Measurements from ENCODE around the gene TMEM53. TPM values are rescaled to one million over a fixed set of nuclear protein-coding genes. Genes with fewer than 3 reads are reported as not detected.
"Not testable (repeated sequence)": the region's sequence is repeated elsewhere in the genome, so short reads cannot be mapped to it uniquely, and the experiment has no call there.

The TMEM53 gene
- total RNA-seq, 1 donor from 2014 or later: 12.5 TPM

DNA sequence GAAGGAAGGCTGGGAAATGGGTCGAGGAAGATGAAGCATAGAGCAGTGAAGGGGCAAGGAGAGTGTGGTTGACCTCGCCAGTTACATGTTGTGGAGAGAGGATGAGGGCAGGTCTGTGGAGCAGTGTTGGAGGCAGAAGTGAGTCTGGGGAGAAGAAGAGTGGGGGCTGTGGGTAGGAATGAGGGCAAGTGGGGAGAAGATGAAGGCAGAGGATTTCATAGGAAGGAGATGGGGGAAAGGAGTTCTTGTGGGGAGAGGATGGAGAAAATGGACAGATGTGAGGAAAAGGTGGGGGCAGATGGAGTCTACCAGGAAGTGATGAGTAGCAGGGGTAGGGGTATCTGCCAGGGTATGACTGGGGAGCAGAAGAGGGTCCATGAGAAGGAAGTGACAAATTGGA lies 3.8 kb upstream of the TMEM53 start:
- DNase-seq (ENCODE audit: low spot score) (peak; percentile 2), ATAC-seq (no peak)
- intact Hi-C loops (cut with DNase I): no loop called here

DNA sequence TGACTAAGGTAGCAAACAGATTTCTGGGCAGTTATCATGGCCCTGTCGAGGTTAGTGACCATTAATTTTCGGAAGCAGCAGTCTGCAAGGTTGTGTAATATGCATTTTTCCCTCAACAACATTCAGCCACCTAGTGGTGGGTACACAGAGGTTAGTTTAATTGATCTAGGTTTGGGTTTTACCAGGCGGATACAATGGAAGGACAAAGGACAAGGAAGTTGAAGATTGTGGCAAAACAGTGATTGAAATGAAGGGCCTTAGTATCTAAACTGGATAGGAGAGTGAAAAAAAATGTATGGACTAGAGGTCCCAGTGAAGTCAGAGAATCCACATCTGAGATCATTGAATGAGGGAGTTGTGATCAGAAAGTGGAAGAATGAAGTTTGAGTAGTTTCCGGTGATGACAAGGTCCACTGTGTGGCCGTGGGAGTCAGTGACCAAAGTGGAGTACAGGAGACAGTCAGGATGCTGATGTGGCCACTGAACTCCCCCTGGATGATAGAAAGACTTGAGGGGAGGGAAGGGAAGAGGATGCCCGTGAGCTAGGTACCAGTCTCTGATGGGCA lies 3.0 kb upstream of the TMEM53 start:
- intact Hi-C loops (cut with DNase I): no loop called here
- ATAC-seq (no peak), DNase-seq (ENCODE audit: low spot score) (peak; percentile 43)

DNA sequence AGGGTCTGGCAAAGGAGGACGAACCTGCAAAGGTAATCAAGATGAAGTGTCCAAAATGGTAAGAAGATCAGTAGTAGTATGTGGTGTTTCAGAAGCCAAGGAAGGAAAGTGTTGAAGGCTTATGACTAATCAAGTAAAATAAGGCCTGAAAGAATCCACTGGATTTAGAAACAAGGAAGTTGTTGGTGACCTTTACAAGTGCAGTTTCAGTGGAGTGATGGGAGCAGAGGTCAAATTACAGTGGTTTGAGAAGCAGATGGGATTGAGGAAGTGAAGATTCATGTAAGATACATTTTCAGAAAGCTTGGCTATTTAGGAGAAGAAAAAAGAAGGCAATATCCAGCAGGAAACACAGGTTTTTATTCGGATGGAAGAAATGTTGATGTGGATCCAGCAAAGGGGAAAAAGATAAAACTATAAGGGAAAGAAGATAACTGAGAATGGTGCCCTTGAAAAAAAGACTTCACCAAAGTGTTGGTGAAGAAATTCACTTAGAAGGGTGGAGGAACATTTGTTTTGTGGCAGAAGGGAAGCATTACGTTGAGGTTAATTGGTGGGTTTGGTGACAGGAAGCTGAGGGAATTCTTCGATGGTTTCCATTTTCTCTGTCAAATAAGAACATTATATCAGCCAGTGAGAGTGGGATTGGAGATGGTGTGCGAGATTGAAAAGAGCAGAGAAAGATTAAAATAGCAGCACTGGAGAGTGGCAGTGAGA lies 2.4 kb upstream of the TMEM53 start:
- intact Hi-C loops (cut with DNase I): no loop called here
- no peak for ATAC-seq
- DNase-seq (ENCODE audit: low spot score): no peak

DNA sequence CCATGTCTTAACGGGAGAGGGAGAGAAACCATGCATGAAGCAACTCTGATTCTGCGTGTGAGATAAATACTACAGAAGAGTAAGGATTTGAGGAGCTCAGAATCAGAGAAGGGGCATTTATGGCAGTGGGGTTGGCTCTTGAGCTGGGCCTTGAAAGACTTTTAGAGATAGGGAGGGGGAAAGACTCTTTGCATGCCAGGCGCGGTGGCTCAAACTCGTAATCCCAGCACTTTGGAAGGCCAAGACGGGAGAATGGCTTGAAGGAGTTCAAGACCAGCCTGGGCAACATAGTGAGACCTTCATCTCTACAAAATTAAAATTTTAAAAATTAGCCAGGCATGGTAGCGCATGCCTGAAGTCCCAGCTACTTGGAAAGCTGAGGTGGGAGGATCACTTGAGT lies 905 bp upstream of the TMEM53 start:
- DNase-seq (ENCODE audit: low spot score) (peak; percentile 54), ATAC-seq (no peak)
- intact Hi-C loops (cut with DNase I): no loop called here

DNA sequence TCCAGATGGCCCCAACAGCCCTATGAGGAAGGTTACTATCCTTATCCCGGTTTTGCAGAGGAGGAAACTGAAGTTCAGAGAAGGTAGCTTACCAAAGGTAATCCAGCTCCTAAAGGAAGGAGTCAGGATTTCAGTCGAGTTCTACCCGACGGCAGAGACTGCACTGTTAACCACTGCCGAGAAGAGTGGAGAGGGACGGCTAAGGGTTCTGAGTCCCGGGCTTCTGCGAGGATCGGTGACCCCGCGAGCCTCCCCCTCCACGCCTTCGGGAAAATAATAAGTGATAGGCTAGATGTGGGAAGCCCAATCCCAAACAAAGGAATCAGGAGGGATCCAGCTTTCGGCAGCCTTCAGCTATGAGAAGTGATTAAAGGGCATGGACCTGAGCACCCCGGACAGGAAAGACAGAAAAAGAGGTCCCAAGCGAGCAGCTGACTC lies 587 bp downstream of the TMEM53 start:
- DNase-seq (ENCODE audit: low spot score) (no peak), ATAC-seq (peak; percentile 2)
- intact Hi-C loops (cut with DNase I): no loop called here

DNA sequence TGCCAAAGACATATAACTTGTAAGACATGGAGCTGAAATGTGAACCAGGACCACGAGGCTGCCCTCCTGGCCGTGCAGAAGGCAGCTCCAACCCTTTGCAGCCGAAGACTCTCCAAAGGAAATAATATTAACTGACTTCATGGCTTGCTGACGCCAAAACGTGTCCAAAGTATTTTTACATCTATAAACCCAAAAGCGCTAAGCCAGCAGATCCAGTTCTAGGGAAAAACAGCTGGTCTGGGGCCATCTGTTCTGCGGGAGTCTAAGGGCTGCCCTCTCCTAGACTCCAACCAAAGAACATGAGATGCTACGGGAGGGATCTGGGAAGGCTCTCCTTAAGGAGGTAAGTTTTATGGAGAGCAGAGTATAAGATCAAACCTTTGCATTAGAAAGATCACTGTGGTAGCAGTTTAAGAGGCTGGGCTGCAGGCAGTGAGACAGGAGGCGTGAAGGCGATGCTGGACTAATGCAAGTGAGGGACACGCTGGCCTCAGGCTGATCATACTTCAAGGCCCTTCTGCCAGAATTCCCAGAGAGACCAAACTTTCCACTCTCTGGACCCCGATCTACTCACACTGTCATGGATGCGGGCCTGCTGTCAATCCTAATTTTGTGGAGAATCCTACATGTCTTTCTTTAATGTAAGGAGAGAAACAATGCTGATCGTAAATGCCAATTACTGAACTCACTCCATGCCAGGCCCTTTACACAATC lies 1.2 kb downstream of the TMEM53 start:
- ATAC-seq (no peak), DNase-seq (ENCODE audit: low spot score) (peak; percentile 56)
- intact Hi-C loops (cut with DNase I): no loop called here

DNA sequence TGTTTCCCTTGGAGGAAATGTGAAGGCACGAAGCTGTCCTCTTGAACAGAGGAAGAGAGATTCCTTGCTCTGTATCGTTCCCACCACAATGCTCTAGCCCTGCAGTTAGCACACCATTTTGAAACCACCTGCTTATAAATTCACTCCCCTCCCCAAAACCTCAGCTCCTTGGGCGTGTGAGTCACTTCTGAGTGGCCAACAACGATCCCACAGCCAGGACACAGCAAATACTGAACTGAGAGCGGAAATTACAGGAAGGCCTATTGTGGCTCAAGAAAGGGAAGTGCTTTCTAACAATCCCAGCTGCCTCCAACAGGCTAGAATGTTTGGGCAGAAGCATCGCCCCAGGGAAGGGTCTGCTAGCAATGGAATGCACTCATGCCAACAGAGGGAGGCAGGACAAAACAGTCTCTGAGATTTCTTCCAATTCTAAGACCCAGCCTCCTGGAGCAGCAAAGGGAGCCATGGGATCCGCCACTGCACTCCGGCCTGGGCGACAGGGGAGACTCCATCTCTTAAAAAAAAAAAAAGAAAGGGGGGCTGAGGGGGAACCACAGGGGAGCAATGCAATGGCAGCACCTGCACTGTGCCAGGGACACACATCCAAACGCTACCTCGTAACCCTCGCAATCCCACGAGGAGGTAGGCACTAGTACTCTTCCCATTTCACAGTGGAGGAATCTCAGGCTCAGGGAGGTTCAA lies 1.9 kb downstream of the TMEM53 start:
- intact Hi-C loops (cut with DNase I): no loop called here
- ATAC-seq (no peak), DNase-seq (ENCODE audit: low spot score) (peak; percentile 56)

DNA sequence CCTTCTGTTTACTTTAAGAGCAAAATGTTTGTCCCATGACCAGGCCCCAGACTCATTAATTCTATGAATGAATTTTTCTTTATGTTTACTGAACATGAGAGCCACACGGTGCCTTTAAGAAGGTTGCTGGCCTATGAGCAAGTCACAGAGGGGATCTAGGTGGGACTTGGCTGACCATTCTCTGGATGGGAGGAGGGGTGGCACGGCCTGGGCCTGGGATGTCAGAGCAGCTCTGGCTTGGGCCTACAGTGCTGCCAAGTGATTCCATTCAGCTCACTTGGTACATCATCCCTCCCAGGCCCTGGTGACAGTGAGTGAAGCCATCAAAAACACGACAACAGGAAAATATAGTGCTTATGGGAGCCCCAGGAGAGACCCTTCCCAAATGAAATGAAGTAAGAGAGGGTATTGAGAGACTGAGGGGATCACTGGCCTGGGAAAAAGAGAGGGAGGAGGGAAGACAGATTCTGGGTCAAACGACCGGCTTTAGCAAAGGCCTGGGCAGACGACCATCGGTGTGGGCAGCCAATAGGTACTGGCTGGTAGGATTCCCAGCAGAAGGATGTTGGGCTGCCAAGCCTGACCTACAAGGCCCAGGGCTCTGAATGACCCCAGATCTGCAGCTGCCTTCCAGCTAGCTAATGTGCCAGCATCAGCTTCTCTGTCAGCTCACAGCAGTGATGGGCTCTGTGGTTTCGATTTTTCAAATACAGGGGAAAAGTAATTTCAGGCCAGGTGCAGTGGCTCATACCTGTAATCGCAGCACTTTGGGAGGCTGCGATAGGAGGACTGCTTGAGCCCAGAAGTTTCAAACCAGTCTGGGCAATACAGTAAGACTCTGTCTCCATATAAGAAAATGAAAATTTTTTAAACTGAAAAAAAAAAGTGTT lies 3.3 kb downstream of the TMEM53 start:
- DNase-seq (ENCODE audit: low spot score) (peak; percentile 54), ATAC-seq (no peak)
- intact Hi-C loops (cut with DNase I): no loop called here

DNA sequence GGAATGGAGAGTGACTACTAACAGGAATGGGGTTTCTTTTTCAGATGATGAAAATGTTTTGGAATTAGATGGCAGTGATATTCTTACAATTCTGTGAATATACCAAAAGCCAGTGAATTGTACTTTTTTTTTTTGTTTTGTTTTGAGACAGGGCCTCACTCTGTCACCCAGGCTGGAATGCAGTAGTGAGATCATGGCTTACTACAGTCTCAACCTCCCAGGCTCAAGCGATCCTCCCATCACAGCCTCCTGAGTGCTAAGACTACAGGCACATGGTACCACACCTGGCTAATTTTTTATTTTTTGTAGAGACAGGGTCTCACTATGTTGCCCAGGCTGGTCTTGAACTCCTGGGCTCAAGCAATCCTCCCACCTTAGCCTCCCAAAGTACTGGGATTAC lies 7.6 kb downstream of the TMEM53 start:
- ATAC-seq; DNase-seq (ENCODE audit: low spot score); intact Hi-C loops (cut with DNase I): not testable (repeated sequence)

DNA sequence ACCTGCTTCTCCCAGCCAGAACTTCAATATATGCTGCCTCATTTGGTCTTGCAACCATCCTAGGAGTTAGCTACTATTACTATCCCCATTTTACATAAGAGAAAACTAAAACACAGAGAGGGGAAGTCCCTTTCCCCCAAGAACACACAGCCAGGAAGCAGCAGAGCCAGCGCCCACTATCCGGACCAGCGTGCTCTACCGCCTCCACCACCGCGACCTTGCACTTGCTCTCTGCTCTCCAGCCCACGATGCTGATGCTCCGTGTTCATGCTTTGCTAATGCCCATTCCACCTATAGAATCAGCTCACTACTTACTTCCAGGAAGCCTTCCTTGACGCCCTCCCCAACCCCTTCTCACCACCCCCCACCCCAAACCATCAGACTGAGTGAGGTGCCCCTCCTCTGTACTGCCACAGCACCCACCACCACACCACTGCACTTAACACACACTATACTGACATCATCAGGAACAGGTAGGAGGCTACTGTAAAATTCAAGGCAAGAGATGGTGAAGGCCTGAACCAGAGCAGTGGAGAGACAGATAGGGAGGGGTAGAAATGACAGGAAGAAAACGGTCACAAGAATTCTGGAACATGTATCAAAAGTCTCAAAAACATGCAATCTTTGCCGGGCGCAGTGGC lies 9.4 kb downstream of the TMEM53 start:
- no peak for ATAC-seq
- DNase-seq (ENCODE audit: low spot score): no peak
- intact Hi-C loops (cut with DNase I): no loop called here

DNA sequence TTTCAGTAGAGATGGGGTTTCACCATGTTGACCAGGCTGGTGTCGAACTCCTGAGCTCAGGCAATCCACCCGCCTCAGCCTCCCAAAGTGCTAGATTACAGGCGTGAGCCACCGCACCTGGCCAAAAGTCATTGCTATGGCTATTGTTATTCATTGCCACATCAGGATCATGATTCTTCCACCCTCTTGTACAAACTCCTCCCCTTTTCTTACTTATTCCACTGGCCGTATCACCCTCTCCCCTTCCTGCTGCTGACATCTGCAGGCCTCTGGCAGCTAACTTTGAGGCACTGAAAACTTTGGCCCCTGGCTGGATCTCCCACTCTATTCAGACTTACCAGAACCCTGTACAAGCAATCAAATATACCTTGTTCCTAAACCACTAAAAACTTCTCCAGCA lies 10.9 kb downstream of the TMEM53 start:
- ATAC-seq: no peak
- DNase-seq (ENCODE audit: low spot score): no peak
- intact Hi-C loops (cut with DNase I): no loop called here

DNA sequence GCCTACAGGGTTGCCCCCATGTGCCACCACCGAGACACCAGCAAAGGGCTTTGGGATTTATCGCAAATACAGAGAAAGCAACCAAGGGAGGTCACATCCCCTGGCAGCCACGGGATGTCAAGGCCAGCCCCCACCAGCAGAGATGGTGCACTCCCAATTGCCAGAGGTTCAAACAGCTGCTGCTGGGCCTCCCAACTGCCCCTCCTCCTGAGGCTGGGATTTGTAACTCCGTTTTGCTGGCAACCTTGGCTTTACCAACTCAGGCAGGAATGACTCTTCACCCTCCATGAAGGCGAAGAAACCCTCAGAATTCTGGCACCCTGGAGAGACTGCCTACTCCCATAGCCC lies 11.6 kb downstream of the TMEM53 start:
- intact Hi-C loops (cut with DNase I): no loop called here
- DNase-seq (ENCODE audit: low spot score): no peak
- ATAC-seq: no peak

DNA sequence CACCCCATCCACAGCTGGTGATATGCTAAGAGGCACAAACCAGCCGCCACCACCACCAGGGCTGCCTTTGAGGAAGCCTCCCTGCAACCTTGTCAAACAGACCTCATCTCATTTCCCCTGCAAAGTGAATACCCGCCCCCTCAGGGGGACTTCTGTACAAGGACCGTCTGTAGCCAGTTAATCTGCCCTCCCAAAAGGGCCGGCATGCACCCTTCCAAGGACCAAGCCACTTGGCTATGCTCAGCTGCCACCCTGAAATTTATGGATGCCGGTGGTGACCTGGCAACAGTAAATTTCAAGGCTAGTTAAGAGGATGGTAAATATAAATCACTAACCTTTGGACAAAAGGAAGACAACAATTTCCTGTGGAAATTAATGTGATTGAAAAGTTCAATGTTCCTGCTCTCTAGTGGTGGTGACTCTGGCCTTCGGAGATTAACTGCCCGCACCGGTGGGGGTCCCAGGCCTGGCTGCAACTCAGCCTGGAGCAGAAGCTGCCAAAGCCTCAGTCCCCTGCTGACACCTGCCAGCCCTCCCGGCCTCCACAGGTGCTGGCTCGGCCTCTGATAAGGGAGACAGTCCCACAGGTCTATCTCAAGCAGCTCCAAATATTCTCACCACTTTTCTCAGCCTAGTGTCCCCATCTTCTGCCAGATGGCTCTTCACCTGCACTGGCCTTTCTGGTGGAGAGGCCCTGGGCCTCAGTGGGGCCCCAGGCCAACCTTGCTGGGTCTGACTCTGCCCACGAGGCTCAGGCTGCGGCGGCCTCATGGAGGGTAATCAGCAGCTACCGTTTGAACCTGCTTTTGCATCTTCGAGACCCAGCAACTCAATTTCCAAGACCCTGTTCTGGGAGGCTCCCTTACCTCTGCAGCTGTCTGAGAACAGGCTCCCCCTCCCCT lies 12.2 kb downstream of the TMEM53 start:
- intact Hi-C loops (cut with DNase I): no loop called here
- no peak for DNase-seq (ENCODE audit: low spot score)
- no peak for ATAC-seq

DNA sequence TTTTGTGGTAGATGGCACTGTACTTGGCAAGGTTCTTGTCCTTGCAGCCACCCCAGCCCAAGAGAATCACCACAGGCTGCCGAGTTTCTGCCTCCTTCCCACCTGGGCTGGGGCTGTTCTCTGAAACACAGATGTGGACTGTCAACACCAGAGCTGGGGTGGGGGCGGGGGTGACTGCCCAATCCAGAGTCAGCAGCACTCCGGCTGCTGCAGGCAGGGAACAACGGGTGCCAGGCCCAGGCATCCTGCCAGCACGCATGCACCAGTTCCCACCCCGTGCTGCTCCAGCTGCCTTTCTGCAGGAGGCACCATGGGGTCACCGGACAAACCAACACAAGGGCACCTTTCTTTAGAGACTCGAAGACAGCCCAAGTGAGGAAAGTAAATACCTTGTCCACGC lies 14.1 kb downstream of the TMEM53 start:
- intact Hi-C loops (cut with DNase I): no loop called here
- no peak for DNase-seq (ENCODE audit: low spot score)
- ATAC-seq: peak; percentile 74

DNA sequence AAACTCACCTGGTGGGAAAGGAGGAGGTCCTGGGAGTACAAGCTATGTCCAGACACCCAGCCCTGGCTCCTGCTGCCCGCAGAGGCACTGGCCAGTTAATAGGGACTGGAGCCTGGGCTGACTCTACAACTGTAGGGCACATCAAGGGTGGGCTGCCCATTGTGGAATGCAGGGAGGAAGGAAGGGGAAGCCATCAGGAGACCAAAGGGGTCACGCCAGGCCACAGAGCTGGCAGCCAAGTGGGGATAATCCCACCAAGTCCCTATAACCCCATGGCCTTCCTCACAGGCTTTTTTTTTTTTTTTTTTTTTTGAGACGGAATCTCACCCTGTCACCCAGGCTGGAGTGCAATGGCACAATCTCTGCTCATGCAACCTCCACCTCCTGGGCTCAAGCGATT lies 14.7 kb downstream of the TMEM53 start:
- ATAC-seq: no peak
- DNase-seq (ENCODE audit: low spot score): no peak
- intact Hi-C loops (cut with DNase I): no loop called here

DNA sequence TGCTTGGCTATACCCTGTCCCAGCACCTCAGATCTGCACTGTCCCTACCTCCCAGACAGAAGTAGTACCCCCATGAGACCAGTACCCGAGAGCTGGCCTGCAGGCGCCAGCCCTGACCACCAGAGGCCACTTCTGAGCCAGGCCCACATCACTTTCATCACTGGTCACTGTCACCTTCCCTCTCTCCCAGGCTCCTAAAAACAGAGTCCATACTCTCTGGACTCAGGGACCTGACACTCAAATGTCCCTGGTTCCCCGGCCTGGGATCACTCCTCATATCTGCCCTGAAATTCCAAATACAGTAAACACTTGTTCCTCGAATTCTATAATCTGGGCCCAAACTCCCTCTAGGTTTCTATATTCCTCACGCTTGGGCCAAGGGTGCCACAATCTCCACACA lies 18.7 kb downstream of the TMEM53 start:
- intact Hi-C loops (cut with DNase I): no loop called here
- peak; percentile 27 for ATAC-seq
- no peak for DNase-seq (ENCODE audit: low spot score)

DNA sequence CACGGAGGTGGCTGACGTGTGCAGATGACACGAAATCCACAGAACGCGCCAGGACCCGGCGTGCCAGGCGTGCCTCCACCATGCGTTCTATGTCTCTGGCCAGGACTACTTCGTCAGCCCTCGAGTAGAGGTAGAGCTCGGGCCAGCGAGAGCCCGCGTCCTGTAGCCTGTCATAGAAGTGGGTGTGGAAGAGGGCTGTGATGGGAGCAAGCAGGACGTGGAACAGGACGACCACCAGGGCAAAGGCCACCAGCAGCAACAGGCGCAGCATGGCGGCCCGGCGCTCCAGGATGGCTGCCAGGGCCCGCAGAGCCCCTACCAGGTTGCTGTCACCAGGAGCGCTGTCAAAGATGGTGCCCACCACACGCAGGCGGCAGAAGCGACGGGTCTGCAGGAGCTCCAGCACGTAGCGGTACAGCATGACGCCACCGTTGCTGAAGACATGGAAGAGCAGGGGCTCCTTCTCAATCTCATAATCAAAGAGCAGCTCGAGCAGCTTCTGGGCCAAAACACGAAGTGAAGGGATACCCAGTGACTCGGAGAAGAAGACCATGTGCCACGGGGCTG lies 19.6 kb downstream of the TMEM53 start:
- ATAC-seq: no peak
- intact Hi-C loops (cut with DNase I): no loop called here
- no peak for DNase-seq (ENCODE audit: low spot score)
